Lung (tissue), 12 donors: Measurements from ENCODE around the gene SDR39U1. TPM values are rescaled to one million over a fixed set of nuclear protein-coding genes. Genes with fewer than 3 reads are reported as not detected.

ENCODE experiments used
- ATAC-seq: fragments of 200-7000 bp; cut with Tn5 transposase; one replicate; pipeline ENCODE4 v1.9.1; 2020; ENCODE audit warnings: moderate number of reproducible peaks; ENCODE audit not compliant: insufficient read depth, low FRiP score
- DNase-seq, 3 donors: peaks; one replicate each; pipeline ENCODE4 v3.0.0-alpha.2; 2013 to 2017
- H3K27ac ChIP-seq, 2 donors: one replicate each; pipeline ENCODE4 v1.5.1; 2013; ENCODE audit warnings: mild to moderate bottlenecking in 2 of 2, moderate library complexity in 2 of 2, control low read depth in 1 of 2, inconsistent platforms in 1 of 2, low read depth in 1 of 2, low read length in 1 of 2
- H3K27me3 ChIP-seq, 3 donors: one replicate each; pipeline ENCODE4 v1.5.1; 2013; ENCODE audit warnings: low read length in 2 of 3; ENCODE audit not compliant: control insufficient read depth in 3 of 3, insufficient read depth in 3 of 3
- H3K36me3 ChIP-seq, 4 donors: one replicate each; pipeline ENCODE4 v1.5.1; 2013; ENCODE audit warnings: low read length in 4 of 4, mild to moderate bottlenecking in 1 of 4, moderate library complexity in 1 of 4; ENCODE audit not compliant: control insufficient read depth in 4 of 4, insufficient read depth in 4 of 4
- H3K4me1 ChIP-seq, 5 donors: one replicate each; pipeline ENCODE4 v1.5.1; 2013; ENCODE audit warnings: low read length in 5 of 5, mild to moderate bottlenecking in 2 of 5, moderate library complexity in 1 of 5; ENCODE audit not compliant: control insufficient read depth in 5 of 5, insufficient read depth in 5 of 5
- H3K4me3 ChIP-seq: one replicate; pipeline ENCODE4 v1.5.1; 2013; ENCODE audit warnings: mild to moderate bottlenecking, control low read depth, moderate library complexity
- H3K9ac ChIP-seq, 2 donors: one replicate each; pipeline ENCODE4 v1.5.1; 2013; ENCODE audit warnings: low read length in 2 of 2, control low read depth in 1 of 2; ENCODE audit not compliant: insufficient read depth in 1 of 2
- H3K9me3 ChIP-seq, 4 donors: one replicate each; pipeline ENCODE4 v1.5.1; 2013; ENCODE audit warnings: low read length in 3 of 4, mild to moderate bottlenecking in 1 of 4, moderate library complexity in 1 of 4; ENCODE audit not compliant: control insufficient read depth in 4 of 4, insufficient read depth in 3 of 4
- WGBS, 2 donors: extraction: QIAGEN DNeasy Blood & Tissue Kit; methylation state at CpG; one replicate each; pipeline ENCODE4 v1.1.7; 2013; 5-methylcytosine and 5-hydroxymethylcytosine counted together
- polyA plus RNA-seq, 2 donors: library from polyadenylated mRNA; stranded (reverse); fragments of 200-250 nt; gene quantifications; one replicate each; pipeline ENCODE4 v1.2.1, GENCODE V29; 2013
- total RNA-seq, 2 donors: library from RNA; depleted of rRNA in 1 of 2; stranded (reverse); fragments of >200 nt in 1 of 2; gene quantifications; one replicate each; pipeline ENCODE4 v1.2.1, GENCODE V29; 2014 to 2021
- TF ChIP-seq, protein P1 (sequence below): IDR thresholded peaks from 2 replicates; pipeline ENCODE4 v1.5.1; 2012; ENCODE audit warnings: mild to moderate bottlenecking; ENCODE audit errors: control extremely low read depth, extremely low read depth
- donor health status: control.
- donor health status: control.
- donor health status: Bipolar disorder and iron deficiency.
- donor health status: healthy.
- donor health status: DM: yes; HTN: yes; CAD: no.

SDR39U1 gene
- total and polyA plus RNA-seq, 4 donors = 19.5 to 63.9 (median 52.8) TPM

DNA sequence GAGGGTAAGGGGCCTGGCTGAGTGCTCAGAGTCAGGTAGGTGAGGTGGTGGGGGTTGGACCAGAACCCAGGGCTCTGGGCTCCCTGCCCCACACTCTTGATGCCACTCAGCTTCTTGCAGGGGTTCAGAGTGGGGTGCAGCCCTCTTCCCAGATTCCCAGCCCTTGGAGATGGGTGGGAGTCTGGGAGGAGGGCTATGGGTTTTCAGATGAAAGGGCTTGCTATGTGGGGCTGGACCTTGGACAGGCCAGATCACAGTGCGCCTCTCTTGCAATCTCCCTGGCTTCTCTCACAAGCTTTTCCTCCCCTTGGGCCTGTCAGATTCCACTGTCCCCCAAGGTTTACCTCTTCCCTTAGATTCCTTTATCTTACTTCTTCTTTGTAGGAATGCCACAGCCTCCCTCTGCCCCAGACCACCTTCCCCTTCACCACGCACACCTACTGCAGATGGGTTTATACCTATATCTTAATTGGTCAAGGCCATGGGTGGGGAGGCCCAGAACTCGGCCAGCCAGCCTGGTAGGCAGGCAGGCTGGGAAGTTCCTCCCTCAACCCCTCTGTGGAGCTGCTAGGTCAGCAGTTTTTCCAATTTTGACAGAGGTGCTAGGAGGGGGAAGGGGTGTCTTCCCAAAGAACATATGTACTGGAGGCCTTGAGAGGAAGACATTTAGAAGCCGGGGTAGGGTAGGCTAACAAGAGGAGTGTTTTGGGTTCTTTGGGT lies 42.4 kb downstream of the SDR39U1 start:
- DNase-seq = peak; percentile 35 to 79 (median 67)
- H3K4me1 ChIP-seq = peaks cover 5 to 63% (median 34%) of the 10 kb centered on the region in 5 donors
- ATAC-seq = no peak
- peak overlapping the region; percentile 65 to 79 for H3K9ac ChIP-seq
- no peak overlapping the region for H3K4me3 ChIP-seq
- H3K36me3 ChIP-seq = peaks cover 0 to 14% (median 2%) of the 10 kb centered on the region in 4 donors
- H3K27ac ChIP-seq = peak overlapping the region in 1 of 2 donors; percentile 28
- H3K9me3 ChIP-seq = peaks cover 0 to 2% (median 0%) of the 10 kb centered on the region in 4 donors
- no peaks in the 10 kb centered on the region for H3K27me3 ChIP-seq
- 43% methylated on average over 4 of the region's 4 CpGs for WGBS, 2 donors
- TF ChIP-seq, protein P1, sequence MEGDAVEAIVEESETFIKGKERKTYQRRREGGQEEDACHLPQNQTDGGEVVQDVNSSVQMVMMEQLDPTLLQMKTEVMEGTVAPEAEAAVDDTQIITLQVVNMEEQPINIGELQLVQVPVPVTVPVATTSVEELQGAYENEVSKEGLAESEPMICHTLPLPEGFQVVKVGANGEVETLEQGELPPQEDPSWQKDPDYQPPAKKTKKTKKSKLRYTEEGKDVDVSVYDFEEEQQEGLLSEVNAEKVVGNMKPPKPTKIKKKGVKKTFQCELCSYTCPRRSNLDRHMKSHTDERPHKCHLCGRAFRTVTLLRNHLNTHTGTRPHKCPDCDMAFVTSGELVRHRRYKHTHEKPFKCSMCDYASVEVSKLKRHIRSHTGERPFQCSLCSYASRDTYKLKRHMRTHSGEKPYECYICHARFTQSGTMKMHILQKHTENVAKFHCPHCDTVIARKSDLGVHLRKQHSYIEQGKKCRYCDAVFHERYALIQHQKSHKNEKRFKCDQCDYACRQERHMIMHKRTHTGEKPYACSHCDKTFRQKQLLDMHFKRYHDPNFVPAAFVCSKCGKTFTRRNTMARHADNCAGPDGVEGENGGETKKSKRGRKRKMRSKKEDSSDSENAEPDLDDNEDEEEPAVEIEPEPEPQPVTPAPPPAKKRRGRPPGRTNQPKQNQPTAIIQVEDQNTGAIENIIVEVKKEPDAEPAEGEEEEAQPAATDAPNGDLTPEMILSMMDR = no peak

DNA sequence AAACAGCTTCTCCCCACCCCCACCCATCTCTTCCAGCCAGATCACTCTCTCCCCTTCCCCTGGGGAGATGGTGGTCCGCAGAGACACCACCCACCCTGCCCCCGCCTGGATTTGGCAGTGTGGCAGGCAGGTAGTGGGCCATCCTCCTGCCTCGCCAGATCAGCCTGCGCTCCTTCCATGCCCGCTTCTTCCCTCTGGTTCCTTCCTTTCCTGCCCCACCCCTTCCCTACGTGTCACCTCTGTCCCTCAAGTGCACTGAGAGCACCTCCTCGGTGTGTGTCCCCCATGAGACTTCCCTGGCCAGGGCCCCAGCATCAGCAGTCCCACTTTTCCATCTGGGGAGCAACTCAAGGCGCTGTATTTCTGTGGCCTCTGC lies 43.1 kb downstream of the SDR39U1 start:
- 4 to 16% methylated on average over 8 of the region's 8 CpGs for WGBS, 2 donors
- Histone ChIP-seq H3K9me3 (peaks cover 0 to 2% (median 0%) of the 10 kb centered on the region in 4 donors), H3K4me3 (peak overlapping the region; percentile 46), H3K27me3 (no peaks in the 10 kb centered on the region), H3K27ac (peak overlapping the region; percentile 52 to 78), H3K36me3 (peaks cover 0 to 7% (median under 1%) of the 10 kb centered on the region in 4 donors), H3K9ac (peak overlapping the region; percentile 65 to 79), H3K4me1 (peaks cover 5 to 58% (median 28%) of the 10 kb centered on the region in 5 donors)
- ATAC-seq = no peak
- no peak for DNase-seq
- TF ChIP-seq, protein P1 = no peak

DNA sequence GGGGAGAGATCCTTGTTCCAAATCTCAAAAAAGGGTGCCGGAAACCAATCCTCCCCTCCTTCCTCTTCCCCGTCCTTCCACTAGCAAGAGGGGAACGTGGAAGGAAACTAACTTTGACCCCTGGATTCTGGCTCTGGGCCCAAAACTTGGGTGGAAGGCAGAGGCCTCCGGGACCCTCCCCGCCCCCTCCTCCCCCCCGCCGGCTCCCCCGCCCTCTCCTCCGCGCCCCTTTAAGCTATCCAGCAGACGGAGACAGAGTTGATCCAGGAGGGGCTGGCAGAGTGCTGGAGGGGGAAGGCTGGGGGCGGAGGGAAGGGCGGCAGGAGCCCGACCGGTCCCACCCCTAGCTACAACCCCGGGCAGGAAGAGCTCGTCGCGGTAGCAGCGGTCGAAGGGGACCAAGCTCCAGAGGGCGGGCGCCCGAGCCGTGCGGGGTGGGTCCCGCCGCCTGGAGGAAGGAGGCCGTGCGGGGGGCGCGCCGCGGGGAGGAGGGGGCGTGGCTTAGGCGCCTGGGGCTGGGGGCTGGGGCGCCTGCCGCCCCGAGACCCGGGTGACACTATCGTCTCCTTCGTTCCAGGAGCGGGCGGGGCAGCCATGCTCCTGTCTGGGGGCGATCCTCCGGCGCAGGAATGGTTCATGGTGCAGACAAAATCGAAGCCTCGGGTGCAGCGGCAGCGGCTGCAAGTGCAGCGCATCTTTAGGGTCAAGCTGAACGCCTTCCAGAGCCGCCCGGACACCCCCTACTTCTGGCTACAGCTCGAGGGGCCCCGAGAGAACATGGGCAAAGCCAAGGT lies 43.7 kb downstream of the SDR39U1 start, which contains the start of gene NYNRIN:
TSS of gene NYNRIN (plus strand) at position 351 of the 794 bp plus-strand sequence. CDS start at position 595, 244 bp downstream.
- H3K9ac ChIP-seq = peak within 1 kb of the TSS; percentile 65 to 79
- peak; percentile 93 to 96 (median 95) for DNase-seq
- H3K36me3 ChIP-seq = peaks cover 0 to 5% (median 0%) of the 10 kb centered on the region in 4 donors
- peak within 1 kb of the TSS; percentile 52 to 78 for H3K27ac ChIP-seq
- WGBS, 2 donors = 0 to 2% methylated on average over 24 to 56 of the region's 57 CpGs
- ATAC-seq = peak; percentile 30
- peaks cover 5 to 58% (median 25%) of the 10 kb centered on the region in 5 donors for H3K4me1 ChIP-seq
- H3K4me3 ChIP-seq = peak within 1 kb of the TSS; percentile 46
- TF ChIP-seq, protein P1 = no peak
- peaks cover 0 to 2% (median 0%) of the 10 kb centered on the region in 4 donors for H3K9me3 ChIP-seq
- H3K27me3 ChIP-seq = no peaks in the 10 kb centered on the region
